ENCODE measurements around the gene CLDND1. TPM values are rescaled to one million over a fixed set of nuclear protein-coding genes. Genes with fewer than 3 reads are reported as not detected.

Gene CLDND1
- total and polyA plus RNA-seq, 10 of the 15 experiments (the other 5 are each of a cell fraction or from before 2014, with no cell fraction given): 97.8 to 225 (median 152) TPM

- TF ChIP-seq RELB (IDR thresholded peaks at IDR 0.05; ENCODE audit: low read depth) (no peak), JUND (IDR thresholded peaks at IDR 0.05; ENCODE audit: low read depth, low read length) (no peak), GABPA (IDR thresholded peaks at IDR 0.05; ENCODE audit: low read depth) (no peak), BMI1 (IDR thresholded peaks at IDR 0.05; ENCODE audit: borderline replicate concordance) (no peak), ZNF687 (IDR thresholded peaks at IDR 0.05) (no peak), MEF2A (IDR thresholded peaks at IDR 0.05; ENCODE audit: insufficient read depth, low read depth, low read length) (no peak), EGR1 (IDR thresholded peaks at IDR 0.05; ENCODE audit: borderline replicate concordance in 1 of 2, low read depth in 2 of 2, low read length in 2 of 2) (no peak), YY1 (IDR thresholded peaks at IDR 0.05; ENCODE audit: low read depth, low read length) (peak; percentile 59; the same call in 1 of the 2 replicates), RAD51 (IDR thresholded peaks at IDR 0.05) (no peak), MAX (IDR thresholded peaks at IDR 0.05; ENCODE audit: low read depth, low read length) (no peak), FOS (IDR thresholded peaks at IDR 0.05; ENCODE audit: borderline replicate concordance, extremely low read depth, insufficient read length) (no peak), RB1 (IDR thresholded peaks at IDR 0.05; ENCODE audit: borderline replicate concordance) (no peak), PKNOX1 (IDR thresholded peaks at IDR 0.05) (peak; percentile 35; the same call in 1 of the 2 replicates), SMC3 (IDR thresholded peaks at IDR 0.05; ENCODE audit: borderline replicate concordance, low read length) (no peak), ZNF384 (IDR thresholded peaks at IDR 0.05; ENCODE audit: borderline replicate concordance, low read depth, low read length) (no peak), SUZ12 (IDR thresholded peaks at IDR 0.05; ENCODE audit: unreplicated experiment) (no peak), CBX3 (IDR thresholded peaks at IDR 0.05; ENCODE audit: borderline replicate concordance, low read depth) (no peak), SREBF1 (IDR thresholded peaks at IDR 0.05; ENCODE audit: low read length) (no peak), CEBPB (IDR thresholded peaks at IDR 0.05; ENCODE audit: borderline replicate concordance in 1 of 2, low read depth in 2 of 2, low read length in 2 of 2) (no peak), SUPT20H (IDR thresholded peaks at IDR 0.05; ENCODE audit: borderline replicate concordance, control insufficient read depth, low read depth, low read length) (no peak), SIN3A (IDR thresholded peaks at IDR 0.05; ENCODE audit: low read depth, low read length) (no peak)
Observed at GRCh38 chr3:98560911-98561310, 38.2 kb upstream of the CLDND1 start (continued).
